SHP77 (cell line): ENCODE results near the gene GPATCH8.
"Not testable (repeated sequence)": the region's sequence is repeated elsewhere in the genome, so short reads cannot be mapped to it uniquely, and the experiment has no call there.

Source experiments
- DNase-seq, 2 experiments: peaks; one replicate each; lab custom pipeline; 2025; lab: John Stamatoyannopoulos, UW

The GPATCH8 gene

DNA sequence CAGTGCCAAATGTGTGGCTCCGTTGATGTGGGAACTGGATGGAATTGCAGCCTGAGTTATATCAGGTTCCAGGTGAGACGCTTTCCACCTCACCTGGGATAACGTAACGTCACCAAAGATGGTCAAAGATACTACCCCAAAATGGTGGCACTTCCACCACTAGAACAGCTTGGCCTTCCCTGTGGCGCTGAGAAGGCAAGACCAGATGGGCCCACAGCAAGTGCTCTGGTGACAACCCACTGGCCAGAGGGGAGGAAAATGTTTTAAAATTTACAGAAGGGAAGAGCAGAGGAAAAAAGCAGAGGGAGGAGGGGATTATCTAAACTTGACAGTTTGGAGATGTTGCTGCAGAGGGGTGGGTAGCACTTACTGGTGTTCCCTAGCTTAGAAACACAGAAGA, 106.3 kb downstream of the GPATCH8 start:
- DNase-seq: no peak

DNA sequence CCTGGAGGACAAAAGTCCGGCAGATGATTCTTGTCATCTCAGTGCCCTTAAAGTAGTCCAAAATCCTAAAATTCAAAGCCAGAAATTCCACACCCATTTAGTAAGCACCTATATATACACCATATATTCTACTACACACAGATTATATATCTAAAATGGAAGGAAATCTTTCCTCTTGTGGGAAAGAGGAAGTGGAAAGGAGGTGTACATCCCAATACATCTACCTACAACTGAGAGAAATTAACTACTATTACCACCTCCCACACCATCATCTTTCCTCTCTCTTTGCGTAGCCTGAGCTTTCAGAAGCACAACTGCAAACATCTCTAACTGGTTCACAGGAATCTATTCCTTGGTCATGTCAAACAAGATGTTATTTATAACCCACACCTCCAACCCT, 108.4 kb downstream of the GPATCH8 start:
- DNase-seq: no peak

DNA sequence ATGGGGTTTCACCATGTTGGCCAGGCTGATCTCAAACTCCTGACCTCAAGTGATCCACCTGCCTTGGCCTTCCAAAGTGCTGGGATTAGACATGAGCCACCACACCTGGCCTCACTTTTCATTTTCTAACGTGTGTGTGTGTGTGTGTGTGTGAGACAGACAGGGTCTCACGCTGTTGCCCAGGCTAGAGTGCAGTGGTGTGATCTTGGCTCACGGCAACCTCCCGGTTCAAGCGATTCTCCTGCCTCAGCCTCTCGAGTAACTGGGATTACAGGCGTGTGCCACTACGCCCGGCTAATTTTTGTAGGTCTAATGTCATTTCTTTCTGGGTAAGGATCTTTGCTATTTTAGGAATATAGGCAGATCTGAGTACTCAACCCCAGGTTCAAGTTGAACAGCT, 109.1 kb downstream of the GPATCH8 start:
- not testable (repeated sequence) for DNase-seq

DNA sequence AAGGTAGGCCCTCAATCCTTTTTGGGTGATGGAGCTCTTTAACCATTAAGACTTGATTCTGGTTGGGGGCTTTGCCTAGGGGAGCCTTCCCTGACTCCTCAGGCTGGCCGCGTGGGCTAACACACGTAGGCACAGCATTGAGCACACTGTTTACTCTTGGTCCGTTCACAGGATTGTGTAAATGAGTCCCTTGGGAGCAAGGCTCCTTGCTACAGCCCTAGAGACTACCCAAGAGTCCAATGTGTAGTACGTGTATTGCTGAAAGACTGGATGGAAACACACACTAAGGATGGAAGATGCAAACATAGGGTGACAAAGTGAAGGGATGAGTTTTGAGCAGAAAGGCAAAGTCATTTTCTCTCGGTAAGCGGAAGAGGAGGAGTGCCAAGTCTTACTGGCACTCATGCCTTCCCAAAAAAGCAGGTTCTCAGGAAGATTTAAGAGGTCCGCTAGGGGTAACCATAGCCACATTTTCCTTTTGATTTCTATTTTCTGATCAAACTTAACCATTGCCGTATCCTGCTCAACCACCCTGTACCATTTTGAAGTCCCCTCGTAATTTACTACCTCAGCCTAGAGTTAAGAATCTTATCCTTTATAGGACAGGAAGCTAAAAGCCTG, 112.8 kb downstream of the GPATCH8 start:
- DNase-seq: no peak

DNA sequence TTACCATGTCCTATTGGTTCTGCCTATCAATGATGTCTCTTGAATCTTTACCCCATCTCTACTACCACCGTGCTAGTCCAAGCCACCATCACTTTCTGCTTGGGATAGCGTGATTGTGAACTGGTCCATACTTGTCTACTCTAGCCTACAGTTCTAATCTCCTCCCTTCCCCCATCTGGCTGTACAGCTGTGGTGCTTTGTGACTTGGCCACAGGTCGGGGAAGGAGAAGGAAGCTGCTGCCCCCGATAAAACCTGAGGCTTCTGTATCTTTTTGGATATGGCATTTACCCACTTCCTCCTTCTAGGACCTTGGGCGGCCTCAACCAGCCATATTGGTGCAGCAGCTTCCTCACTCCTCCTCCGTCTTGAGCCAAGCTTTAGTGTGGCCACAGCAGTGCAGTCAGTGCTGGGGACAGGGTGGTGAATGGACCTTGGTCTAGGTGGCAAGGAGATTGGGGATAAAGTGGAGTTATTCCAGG, 113.4 kb downstream of the GPATCH8 start:
- no peak for DNase-seq

DNA sequence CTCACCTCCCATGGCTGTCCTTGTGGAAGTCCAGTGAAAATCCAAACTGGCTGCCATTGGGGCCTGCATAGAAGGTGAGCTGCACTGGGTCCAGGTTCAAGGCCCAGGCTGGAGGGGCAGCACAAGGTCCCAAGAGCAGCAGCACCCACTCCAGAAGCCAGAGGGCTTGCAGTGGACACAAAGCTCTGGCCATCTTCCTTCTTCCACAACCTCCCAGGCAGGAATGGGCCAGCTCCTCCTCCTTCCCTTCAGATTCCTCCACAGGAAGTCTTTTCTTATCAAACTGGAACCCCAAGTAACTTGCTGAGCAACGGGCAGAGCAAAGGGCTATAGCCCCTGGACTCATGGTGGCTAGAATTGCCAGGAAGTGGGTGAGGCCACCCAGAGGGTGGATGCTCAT, 113.9 kb downstream of the GPATCH8 start, which contains the start of gene ITGA2B:
Gene ITGA2B (minus strand): TSS at position 369 of the 400 bp plus-strand sequence. CDS start 176 bp downstream, at position 193.
- no peak for DNase-seq

DNA sequence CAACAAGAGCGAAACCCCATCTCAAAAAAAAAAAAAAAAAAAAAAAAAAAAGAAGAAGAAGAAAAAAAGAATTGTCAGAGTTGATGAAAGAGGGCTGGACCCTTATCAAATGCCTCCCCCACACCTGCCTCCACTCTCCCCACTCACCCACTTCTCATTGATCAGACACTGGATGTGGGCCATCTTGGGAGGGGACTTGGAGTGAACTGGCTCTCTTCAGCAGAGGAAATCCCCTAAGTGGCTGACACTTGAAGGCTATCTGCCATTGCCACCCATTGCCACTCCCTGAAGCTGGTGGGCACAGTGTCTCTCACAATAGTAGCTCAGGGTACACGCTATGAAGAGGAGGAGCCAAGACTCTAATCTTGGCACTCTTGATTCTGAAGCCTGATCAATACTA, 115.4 kb downstream of the GPATCH8 start:
- no peak for DNase-seq

DNA sequence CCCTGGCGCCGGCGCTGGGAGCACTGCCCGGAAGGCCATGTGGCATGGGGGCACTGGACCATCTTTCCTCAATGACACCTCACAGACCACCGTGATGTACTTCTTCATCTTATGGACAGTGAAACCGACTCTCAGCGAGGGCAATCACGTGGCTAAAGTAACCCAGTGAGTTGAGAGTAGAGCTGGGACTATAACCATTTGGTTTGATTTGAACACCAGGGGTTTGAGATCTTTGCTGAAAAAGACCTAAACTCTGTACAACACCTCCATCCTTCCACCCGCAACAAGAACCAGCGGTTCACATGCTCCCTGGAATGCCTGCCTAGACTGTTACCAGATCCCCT, 117.1 kb downstream of the GPATCH8 start:
- DNase-seq: no peak

DNA sequence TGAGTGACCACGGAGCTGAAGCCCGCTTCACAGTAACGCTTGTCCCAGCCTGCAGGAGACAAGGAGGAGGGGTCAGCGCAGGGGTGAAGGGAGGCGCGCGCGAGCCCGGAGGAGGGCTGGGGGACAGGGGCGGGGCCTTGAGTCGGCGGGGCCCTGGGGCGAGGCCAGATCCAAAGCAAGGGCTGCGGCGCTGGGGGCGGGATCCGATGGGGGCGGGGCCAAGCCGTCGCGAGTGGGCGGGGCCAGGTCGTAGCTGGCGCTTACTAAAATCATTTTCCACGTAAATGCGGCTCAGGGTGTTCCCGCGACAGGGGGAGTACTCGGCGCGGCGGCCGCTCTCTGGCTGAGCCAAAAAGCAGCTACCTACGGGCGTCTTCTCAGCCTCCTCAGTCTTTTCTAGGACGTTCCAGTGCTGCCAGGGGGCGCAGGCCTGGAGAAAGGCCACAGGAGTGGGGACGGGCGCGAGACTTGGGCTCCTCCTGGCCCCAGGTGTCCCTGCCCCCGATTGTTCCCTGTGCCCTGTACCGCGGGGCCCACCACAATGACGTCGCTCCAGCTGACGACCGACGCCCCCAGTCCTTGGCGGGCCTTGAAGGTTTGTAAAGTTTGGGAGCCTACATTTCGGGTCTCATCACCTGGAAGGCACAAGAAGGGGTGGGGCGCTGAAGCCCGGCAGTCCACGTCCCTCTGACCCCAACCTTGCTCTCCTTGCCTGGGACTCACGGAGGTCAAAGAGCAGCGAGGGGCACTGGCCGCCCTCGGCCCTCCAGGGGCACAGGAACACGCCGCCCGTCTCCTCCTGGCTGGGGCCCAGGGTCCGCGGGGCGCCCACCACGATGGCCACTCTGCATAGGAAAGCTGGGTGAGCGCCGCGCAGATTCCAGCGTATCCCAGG, 117.7 kb downstream of the GPATCH8 start:
- DNase-seq: peak; percentile 32 to 55

DNA sequence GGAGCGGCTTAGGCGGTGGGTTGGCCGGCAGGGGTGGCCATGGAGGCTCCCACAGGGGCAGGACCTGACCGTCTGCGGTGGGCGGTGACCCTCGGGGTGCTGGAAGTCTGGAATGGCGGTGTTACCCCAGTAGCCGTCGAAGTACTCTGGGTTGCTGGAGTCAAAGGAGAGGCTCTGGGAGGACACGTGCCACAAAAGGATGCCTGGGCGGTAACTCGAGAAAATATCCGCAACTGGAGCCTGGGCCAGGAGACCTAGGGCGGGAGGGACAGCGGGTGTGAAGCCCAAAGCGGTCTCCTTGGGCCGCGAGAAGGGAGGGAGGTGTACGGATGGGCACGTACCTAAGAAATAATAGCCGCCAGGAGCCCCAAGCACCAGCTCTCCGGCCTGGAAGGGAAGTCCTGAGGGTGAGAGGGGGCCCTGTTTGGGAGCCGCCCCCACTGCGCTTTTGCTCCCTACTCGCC, 118.4 kb downstream of the GPATCH8 start:
- DNase-seq: no peak

DNA sequence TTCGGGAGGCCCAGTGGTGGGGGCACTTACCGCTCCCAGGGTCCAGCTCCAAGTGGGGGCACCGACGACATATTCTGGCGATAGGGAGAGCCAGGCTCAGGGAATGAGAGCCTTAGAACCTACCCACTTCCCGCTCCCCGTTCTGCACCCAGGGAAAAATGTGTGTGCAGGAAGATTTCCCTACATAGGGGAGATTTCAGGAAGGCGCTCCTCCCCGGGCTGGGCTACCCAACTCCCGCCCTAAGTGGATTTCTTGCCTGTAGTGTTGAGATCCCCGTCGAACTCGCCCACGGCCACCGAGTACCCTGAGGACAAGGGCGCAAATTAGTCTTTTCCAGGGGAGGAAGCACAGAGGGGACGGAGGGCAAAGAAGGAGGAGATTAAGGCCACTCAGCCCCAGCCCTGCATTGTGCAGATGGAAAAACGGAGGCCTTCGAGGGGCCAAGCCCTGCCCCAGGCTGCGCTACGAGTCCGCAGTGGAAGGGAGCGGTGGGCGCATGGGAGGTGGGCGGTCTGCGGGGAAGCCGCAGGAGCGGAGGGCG, 118.9 kb downstream of the GPATCH8 start:
- DNase-seq: no peak

DNA sequence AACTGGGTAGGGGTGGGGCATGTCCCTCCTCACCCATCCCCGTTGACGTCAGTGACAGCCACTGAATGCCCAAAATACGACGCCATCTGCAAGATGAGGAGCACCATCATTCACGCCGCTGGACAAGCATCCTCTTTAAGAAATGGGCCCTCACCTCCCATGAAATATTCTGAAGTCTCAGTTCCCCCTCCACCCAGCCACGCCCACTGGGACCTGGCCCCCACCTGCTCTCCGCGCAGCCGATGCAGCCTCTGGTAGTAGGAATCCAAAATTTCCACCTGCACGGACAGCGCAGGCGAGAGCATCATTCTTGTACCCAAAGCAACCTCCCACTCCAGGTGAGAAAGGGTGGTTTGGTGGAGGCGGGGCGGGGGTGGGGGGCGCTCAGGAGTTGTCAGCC, 119.3 kb downstream of the GPATCH8 start:
- no peak for DNase-seq

DNA sequence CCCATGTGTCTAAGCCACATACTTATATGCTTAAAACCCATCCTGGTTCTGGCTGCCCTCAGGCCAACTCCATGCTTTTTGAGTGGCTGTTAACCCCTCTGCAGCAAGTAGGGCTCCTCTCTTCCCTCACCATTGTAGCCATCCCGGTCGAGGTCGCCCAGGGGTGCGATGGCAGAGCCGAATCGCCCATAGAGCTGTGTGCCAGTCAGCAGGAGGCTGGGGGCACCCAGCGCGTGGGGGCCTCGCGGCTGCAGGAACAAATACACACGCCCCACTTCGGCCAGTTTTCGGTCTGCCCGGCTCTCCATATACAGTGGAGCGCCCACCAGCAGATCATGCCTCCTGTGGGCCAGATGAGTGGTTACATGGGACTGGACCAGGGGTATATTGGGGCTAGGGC, 119.8 kb downstream of the GPATCH8 start:
- DNase-seq: no peak

DNA sequence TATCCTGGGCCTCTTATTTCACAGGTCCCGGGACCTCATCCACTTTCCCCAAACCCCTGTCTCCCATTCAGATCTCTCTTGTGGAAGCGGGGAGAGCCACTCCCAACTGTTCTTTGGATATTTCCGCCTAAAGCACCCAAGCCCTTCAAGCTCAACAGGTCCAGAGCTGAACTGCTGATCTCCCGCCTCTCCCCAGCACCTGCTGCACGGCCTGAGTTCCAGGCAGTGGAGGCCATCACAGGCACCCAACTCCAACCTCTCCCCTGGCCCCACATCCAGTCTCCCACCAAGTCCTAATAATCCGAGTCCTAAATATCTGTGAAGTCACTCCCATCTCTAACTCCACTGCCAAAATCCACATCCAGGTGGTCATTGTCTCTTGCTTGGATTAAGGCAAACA, 120.3 kb downstream of the GPATCH8 start:
- DNase-seq: no peak

DNA sequence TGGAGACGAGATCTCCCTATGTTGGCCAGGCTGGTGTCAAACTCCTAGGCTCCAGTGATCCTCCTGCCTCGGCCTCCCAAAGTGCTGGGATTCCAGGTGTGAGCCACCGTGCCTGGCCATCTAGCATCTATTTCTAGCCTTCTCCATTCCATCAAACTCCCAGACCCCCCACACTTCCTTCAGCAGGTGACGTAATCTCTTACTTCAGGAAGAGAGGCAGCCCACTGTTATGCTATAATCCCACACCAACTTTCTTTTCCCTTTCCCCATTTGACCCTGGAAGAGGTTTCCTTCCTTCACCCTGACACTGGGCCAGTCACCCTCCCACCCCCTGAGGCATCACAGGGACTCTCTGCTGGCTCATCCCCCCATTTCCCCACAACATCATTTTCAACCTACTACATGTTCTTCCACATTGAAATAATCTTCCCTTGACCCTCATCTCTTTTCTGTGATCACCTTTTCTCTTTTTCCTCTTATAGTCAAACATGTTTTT, 121.3 kb downstream of the GPATCH8 start:
- no peak for DNase-seq

DNA sequence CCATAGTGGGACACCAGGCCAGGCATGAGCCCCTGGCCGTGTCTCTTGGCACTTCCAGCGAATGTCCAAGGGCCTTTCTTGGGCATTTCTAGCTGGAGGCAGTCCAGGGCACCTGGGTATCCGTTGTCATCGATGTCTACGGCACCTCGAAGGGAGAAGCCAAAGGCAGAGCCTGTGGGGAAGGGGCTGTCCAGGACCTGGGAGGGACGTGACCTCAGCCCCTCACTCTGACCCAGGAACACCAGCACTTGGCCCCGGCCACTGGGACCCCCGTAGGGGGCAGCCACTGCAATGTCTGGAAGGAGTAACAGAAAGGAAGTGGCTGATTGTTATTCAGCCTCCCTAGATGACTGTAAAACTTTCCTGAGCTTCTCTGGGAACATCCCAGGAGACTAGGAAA, 122.4 kb downstream of the GPATCH8 start:
- DNase-seq: no peak

DNA sequence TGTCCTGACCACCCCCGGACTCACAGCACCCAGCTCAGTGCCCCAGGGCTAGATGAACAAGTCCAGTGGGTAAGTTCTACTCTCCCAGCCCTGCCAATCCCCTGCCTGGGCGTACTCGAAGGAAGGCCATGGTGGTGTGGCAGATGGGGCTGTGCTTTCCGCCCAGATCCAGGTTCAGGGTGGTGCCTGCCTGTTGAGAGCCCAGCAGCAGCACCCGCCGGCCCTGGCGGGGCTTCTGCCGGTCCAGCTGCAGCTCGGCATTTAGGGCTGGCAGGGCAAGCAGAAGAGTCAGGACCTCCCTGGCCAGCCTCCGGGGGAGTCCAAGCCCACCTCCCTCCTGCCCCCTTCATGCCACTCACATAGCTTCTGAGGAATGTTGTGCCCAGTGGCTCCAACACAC, 123.3 kb downstream of the GPATCH8 start:
- DNase-seq: no peak

DNA sequence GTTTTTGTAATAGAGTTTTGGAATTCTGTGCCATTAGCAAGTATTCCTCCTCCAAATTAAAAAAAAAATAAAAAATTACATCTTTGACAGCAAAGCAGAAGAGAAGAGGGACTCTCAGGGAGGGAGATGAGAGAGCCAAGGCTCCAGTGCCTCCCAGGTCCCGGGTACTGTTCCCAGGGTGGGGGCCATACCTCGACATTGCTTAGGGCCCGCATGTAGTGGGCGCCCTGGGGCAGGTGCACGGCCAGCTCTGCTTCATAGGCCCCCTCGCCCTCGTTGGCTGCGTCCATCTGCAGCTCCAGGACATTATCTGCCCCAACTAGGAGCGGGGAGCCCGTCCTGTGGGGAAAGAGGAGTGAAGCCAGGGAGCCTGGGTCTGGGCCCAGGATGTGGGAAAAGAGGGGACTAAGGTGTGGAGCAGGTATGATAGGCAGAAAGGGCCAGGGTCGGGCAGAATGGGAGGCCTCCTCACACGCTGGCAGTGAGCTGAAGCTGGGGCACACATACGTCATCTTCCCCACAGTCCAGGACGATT, 125.0 kb downstream of the GPATCH8 start:
- no peak for DNase-seq

DNA sequence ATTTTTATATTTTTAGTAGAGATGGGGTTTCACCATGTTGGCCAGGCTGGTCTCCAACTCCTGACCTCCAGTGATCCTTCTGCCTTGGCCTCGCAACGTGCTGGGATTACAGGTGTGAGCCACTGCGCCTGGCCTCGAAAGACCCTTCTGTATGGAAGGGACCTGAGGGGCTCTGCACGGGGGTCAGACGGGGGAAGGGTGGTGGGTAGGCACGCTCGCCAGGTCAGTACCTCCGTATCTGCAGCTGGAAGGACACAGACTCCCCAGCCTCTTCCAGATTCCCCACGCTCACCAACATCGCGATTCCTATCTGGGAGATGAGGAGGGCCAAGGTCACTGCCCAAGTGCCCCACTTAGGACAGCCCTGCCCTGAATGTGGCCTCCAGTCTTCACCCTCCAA, 126.4 kb downstream of the GPATCH8 start:
- no peak for DNase-seq

DNA sequence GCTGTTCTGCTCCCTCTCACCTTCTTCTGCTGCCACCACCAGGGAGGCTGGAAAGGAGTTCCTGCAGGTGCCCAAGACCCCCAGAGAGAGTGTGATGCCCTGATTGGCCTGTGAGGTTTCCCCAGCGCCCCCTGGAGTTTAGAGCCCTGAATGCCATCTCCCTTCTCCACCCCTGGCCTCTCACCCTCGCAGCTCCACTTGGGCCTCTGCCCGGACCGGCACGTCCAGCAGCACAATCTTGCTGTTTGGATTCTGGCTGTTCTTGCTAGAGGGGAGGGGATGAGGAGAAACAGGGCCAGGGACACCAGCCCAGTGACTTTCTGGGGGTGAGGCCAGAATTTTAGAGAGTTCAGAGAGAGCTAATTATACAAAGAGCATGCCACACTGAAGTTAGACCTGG, 127.1 kb downstream of the GPATCH8 start:
- no peak for DNase-seq

DNA sequence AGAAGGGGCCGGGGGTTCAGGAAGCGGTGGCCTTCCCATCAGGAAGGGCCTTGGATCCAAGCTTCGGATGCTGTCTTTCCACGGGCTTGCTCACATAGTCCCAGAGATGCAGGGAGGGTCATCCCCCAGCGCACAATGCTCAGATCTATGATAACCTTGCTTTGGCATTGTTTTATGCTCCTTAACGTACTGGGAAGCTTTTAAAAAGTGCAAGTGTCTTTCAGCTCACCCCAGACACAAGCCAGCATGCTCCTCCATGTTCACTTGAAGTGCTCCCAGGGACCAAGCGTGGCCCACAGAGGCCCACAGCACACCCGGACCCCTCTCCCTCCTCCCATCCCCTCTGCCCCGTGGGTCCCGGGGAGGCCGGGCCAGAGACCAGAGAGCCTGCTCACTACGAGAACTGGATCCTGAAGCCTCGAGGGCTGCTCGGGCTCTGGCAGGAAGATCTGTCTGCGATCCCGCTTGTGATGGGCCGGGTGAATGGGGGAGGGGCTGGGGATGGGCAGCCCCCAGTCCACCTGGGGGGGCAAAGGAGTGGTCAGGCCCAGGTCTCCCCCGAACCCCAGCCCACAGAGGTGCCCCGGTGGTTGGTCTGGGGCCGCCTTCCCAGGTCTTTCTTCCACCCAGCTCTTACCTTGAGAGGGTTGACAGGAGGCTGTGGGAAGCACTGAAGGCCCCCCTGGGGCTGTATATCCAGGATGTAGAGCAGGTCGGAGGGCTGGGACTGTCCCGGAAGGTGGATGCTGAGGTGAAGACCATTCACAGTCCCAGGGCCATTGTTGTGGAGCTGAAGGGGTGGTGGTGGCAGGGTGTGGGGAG, 127.8 kb downstream of the GPATCH8 start:
- DNase-seq: no peak
